Spleen (tissue), 11 donors: ENCODE data around the gene SSTR4. TPM values are rescaled to one million over a fixed set of nuclear protein-coding genes. Genes with fewer than 3 reads are reported as not detected.

Experiments used
- DNase-seq: peaks from one replicate; pipeline ENCODE4 v3.0.0-alpha.2; 2020
- H3K27ac ChIP-seq, 8 donors: fragments of 200-600 bp; sonication (generic) in 7 of 8; 1 replicate in 4 of 8; 2 replicates in 4 of 8; pipeline versions ENCODE4 v1.5.0 to v1.8.0; 2016 to 2021; ENCODE audit warnings: inconsistent platforms in 4 of 8, mild to moderate bottlenecking in 4 of 8, moderate library complexity in 1 of 8
- H3K27me3 ChIP-seq, 7 donors: fragments of 200-600 bp; sonication (generic) in 6 of 7; replicated peaks in 1 of 7; 1 replicate in 4 of 7; 2 replicates in 3 of 7; pipeline versions ENCODE4 v1.5.0 to v1.8.0; 2016 to 2021; ENCODE audit warnings: inconsistent platforms in 3 of 7, mild to moderate bottlenecking in 1 of 7
- H3K36me3 ChIP-seq, 6 donors: fragments of 200-600 bp; sonication (generic) in 5 of 6; 1 replicate in 4 of 6; 2 replicates in 2 of 6; pipeline versions ENCODE4 v1.5.0 to v1.8.0; 2016 to 2021; ENCODE audit warnings: inconsistent platforms in 2 of 6
- H3K4me1 ChIP-seq, 6 donors: fragments of 200-600 bp; sonication (generic) in 5 of 6; 1 replicate in 3 of 6; 2 replicates in 3 of 6; pipeline versions ENCODE4 v1.5.0 to v1.8.0; 2016 to 2021; ENCODE audit warnings: inconsistent platforms in 3 of 6
- H3K4me3 ChIP-seq, 8 donors: fragments of 200-600 bp; sonication (generic) in 7 of 8; 1 replicate in 4 of 8; 2 replicates in 4 of 8; pipeline versions ENCODE4 v1.5.0 to v1.8.0; 2016 to 2021; ENCODE audit warnings: inconsistent platforms in 4 of 8, mild to moderate bottlenecking in 4 of 8, moderate library complexity in 2 of 8
- H3K9me3 ChIP-seq, 8 donors: fragments of 200-600 bp; sonication (generic) in 7 of 8; 1 replicate in 4 of 8; 2 replicates in 4 of 8; pipeline versions ENCODE4 v1.5.0 to v1.8.0; 2016 to 2021; ENCODE audit warnings: inconsistent platforms in 4 of 8
- CTCF ChIP-seq, 11 experiments: fragments of 200-600 bp in 7 of 11; fragments of 450-650 bp in 4 of 11; sonication (generic) in 4 of 11; IDR thresholded peaks in 8 of 11; conservative IDR thresholded peaks in 3 of 11; 1 replicate in 7 of 11; 2 replicates in 4 of 11; pipeline versions ENCODE4 v1.4.0 to v1.8.0; 2016 to 2021; ENCODE audit warnings: antibody characterized with exemption in 11 of 11, inconsistent platforms in 4 of 11, mild to moderate bottlenecking in 1 of 11
- POLR2A ChIP-seq, 3 donors: fragments of 450-650 bp; IDR thresholded peaks; one replicate each; pipeline ENCODE4 v1.5.1; 2017; ENCODE audit warnings: antibody characterized with exemption in 3 of 3, mild to moderate bottlenecking in 1 of 3
- POLR2AphosphoS5 ChIP-seq, 3 donors: sonication (generic); formaldehyde crosslinking; IDR thresholded peaks; one replicate each; pipeline ENCODE4 v1.5.1; 2017; ENCODE audit warnings: antibody characterized with exemption in 3 of 3
- WGBS, 5 donors: extraction: QIAGEN DNeasy Blood & Tissue Kit in 3 of 5; methylation state at CpG; one replicate each; pipeline versions ENCODE4 v1.1.5 to v1.1.7; 2013 to 2018; 5-methylcytosine and 5-hydroxymethylcytosine counted together
- intact Hi-C: fragments of 100-400 bp; cut with DNase I; formaldehyde crosslinking; loops from one replicate; pipeline ENCODE4 v1.15.0; 2023; ENCODE audit warnings: low total_unique reads
- polyA plus RNA-seq, 3 donors: library from polyadenylated mRNA; stranded (reverse); fragments of 200-250 nt; gene quantifications; one replicate each; pipeline ENCODE4 v1.2.1, GENCODE V29; 2013
- total RNA-seq, 7 donors: library from RNA; depleted of rRNA in 3 of 7; stranded (reverse); fragments of >200 nt in 3 of 7; fragmentation: NEBNext Ultra II Directional in 4 of 7; extraction: Animal tissue kit (Norgen Biotek cat#: 25700) in 4 of 7; gene quantifications; one replicate each; pipeline versions ENCODE4 v1.1.0 to v1.2.1, GENCODE V29; 2016 to 2021
- donor health status: healthy with polysubstance abuse.
- donor health status: DM: no; HTN: no; CAD: no; lungs with moderate emphysema.
- donor health status: DM: no; HTN: no; CAD: no.
- donor health status: Bipolar disorder and iron deficiency.
- donor health status: healthy.
- donor health status: DM: no; HTN: no; CAD: no.
- donor health status: DM: yes; HTN: yes; CAD: no.

The SSTR4 gene
- total and polyA plus RNA-seq, 10 donors: not detected

DNA sequence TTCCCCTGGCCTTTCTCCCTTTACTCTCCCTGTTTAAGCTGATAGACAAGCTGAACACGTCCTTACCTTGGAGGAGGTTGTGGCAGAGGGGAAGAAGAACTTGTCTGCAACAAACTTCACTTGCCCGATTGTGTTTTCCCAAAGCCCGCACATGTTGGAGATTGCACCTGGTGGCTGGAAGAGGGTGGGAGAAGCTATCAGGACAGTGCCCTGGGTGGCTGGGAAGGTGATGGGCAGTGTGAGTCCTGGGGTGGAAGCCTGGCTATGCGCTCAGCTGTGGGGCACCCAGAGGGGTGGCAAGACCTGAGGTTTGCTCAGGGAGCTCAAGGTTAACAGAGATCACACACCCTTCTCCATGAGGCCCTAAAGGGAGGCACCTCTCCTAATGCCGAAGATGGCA lies 25.0 kb upstream of the SSTR4 start:
- WGBS, 5 donors: 77 to 89% (median 87%) methylated on average over 5 of the region's 5 CpGs
- Histone ChIP-seq H3K4me1 (no peaks in the 10 kb centered on the region), H3K27ac (no peak overlapping the region), H3K27me3 (no peaks in the 10 kb centered on the region), H3K9me3 (no peaks in the 10 kb centered on the region), H3K36me3 (no peaks in the 10 kb centered on the region), H3K4me3 (no peak overlapping the region)
- no peak for TF ChIP-seq CTCF (IDR thresholded peaks at IDR 0.05 in 8 of 11, conservative IDR thresholded peaks at IDR 0.05 in 3 of 11)
- no peak for TF ChIP-seq POLR2A (IDR thresholded peaks at IDR 0.05)
- no peak for TF ChIP-seq POLR2AphosphoS5 (IDR thresholded peaks at IDR 0.05)
- DNase-seq: no peak
- intact Hi-C loops: no loop called here

- no peaks in the 10 kb centered on the region for H3K9me3 ChIP-seq
- no peak overlapping the region for H3K4me3 ChIP-seq
- H3K27me3 ChIP-seq: no peaks in the 10 kb centered on the region
- H3K36me3 ChIP-seq: no peaks in the 10 kb centered on the region
- WGBS, 5 donors: 79 to 95% (median 88%) methylated on average over 11 of the region's 11 CpGs
- TF ChIP-seq POLR2AphosphoS5 (IDR thresholded peaks at IDR 0.05): no peak
- no peak for TF ChIP-seq POLR2A (IDR thresholded peaks at IDR 0.05)
- TF ChIP-seq CTCF (IDR thresholded peaks at IDR 0.05 in 8 of 11, conservative IDR thresholded peaks at IDR 0.05 in 3 of 11): no peak
- H3K4me1 ChIP-seq: no peaks in the 10 kb centered on the region
- no peak overlapping the region for H3K27ac ChIP-seq
- intact Hi-C loops: no loop called here
- no peak for DNase-seq
Observed at GRCh38 chr20:23011008-23011721, 23.9 kb upstream of the SSTR4 start.

DNA sequence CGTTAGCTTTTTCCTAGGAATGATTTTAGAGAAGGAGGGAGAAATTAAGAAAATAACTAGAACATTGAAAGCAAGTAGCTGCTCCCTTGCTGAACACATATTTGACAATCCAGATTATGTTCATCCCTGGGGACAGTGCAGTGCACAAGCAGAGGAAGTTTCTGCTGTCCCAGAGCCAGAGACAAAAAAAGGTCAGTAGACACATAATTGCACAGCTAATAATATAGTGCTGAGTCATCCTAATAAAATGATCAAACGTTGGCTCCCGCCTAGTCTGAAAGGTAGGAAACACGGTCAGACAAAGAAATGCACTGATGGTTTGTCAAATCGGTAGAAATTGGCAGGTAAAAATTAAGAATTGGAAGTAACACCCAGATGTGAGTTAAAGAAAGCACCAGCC lies 21.7 kb upstream of the SSTR4 start:
- no peaks in the 10 kb centered on the region for H3K27me3 ChIP-seq
- H3K36me3 ChIP-seq: no peaks in the 10 kb centered on the region
- no peak overlapping the region for H3K4me3 ChIP-seq
- intact Hi-C loops: no loop called here
- TF ChIP-seq POLR2AphosphoS5 (IDR thresholded peaks at IDR 0.05) (no peak), POLR2A (IDR thresholded peaks at IDR 0.05) (no peak), CTCF (IDR thresholded peaks at IDR 0.05 in 8 of 11, conservative IDR thresholded peaks at IDR 0.05 in 3 of 11) (no peak)
- no peaks in the 10 kb centered on the region for H3K4me1 ChIP-seq
- no peaks in the 10 kb centered on the region for H3K9me3 ChIP-seq
- 58 to 78% (median 63%) methylated on average over 5 of the region's 5 CpGs for WGBS, 5 donors
- H3K27ac ChIP-seq: no peak overlapping the region
- DNase-seq: no peak

DNA sequence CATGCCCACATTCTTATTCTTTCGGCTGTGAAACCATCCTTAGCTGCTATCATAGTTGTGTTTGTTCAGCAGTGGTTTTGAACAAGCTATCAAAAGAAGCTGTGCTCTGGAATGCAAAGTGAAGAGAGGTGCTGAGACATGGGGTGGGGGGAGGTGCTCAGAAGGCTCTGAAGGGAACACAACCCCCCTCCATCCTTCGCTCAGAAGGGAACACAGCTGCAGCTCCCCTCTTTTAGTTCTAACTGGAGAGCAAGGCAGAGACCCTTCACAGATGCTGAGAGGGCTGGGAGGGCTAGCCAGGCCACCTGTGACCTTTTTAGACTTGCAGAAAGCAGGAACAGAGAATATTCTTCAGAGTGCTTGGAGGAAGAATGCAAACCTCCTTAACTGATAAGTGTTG lies 17.6 kb upstream of the SSTR4 start:
- 65 to 79% (median 74%) methylated on average over 2 of the region's 2 CpGs for WGBS, 5 donors
- H3K9me3 ChIP-seq: no peaks in the 10 kb centered on the region

More for the DNA sequence above, 17.6 kb upstream of the SSTR4 start:
- H3K4me3 ChIP-seq: no peak overlapping the region
- H3K4me1 ChIP-seq: peaks cover 0 to 9% (median 0%) of the 10 kb centered on the region in 6 donors
- no peaks in the 10 kb centered on the region for H3K27me3 ChIP-seq
- TF ChIP-seq POLR2A (IDR thresholded peaks at IDR 0.05): no peak
- no peak for TF ChIP-seq CTCF (IDR thresholded peaks at IDR 0.05 in 8 of 11, conservative IDR thresholded peaks at IDR 0.05 in 3 of 11)
- no peak for TF ChIP-seq POLR2AphosphoS5 (IDR thresholded peaks at IDR 0.05)
- intact Hi-C loops: no loop called here
- DNase-seq: no peak
- H3K27ac ChIP-seq: no peak overlapping the region
- no peaks in the 10 kb centered on the region for H3K36me3 ChIP-seq
